ENCODE measurements around the gene KIF3C. TPM values are rescaled to one million over a fixed set of nuclear protein-coding genes. Genes with fewer than 3 reads are reported as not detected.

KIF3C gene
- total RNA-seq = 19.1 and 23.2 TPM in 2 replicates

GRCh38 chr2:25982273-25982967, at the start of gene KIF3C:
Gene KIF3C (minus strand): TSS chr2:25982497. CDS start chr2:25981917, 580 bp downstream.

GRCh38 chr2:25878361-25879132, 103.8 kb downstream of the KIF3C start, which contains the start of gene ASXL2:
Gene ASXL2 (minus strand): TSS chr2:25878487. CDS start chr2:25878222, 265 bp downstream.

Small RNA genes lying within 50 kb of the gene (small RNA-seq; reads per million reads assigned to genes)
- gene NDUFB4P4 (not detected), gene UQCRHP2 (not detected)

Other genes with a start within 250 kb of the KIF3C start
- 17.0 and 22.1 TPM in 2 replicates for gene ASXL2, start 104.0 kb downstream of the KIF3C start, total RNA-seq
- gene RAB10, start 51.6 kb upstream of the KIF3C start, total RNA-seq = 93.4 and 112 TPM in 2 replicates
- 1.5 and 7.2 TPM in 2 replicates for gene GAREM2, start 190.6 kb upstream of the KIF3C start, total RNA-seq

All from vein endothelial cell (primary cell).